GM12891 (cell line): ENCODE data around the gene ACCSL.

ENCODE experiments used
- DNase-seq: peaks from one replicate; pipeline ENCODE4 v3.0.0; 2011; ENCODE audit warnings: low spot score; ENCODE audit not compliant: insufficient read length
- FAIRE-seq: peaks from 2 replicates; lab custom pipeline; 2011; peaks lifted over from hg19 to GRCh38; lab: Jason Lieb, UNC
- PAX5 ChIP-seq: IDR thresholded peaks from 2 replicates; pipeline ENCODE4 v1.6.1; 2011; ENCODE audit warnings: low read length, moderate library complexity, mild to moderate bottlenecking; ENCODE audit not compliant: insufficient read depth, severe bottlenecking
- POLR2A ChIP-seq: IDR thresholded peaks from 2 replicates; pipeline ENCODE4 v1.6.1; 2011; ENCODE audit warnings: low read depth, low read length, control low read depth
- POLR2AphosphoS5 ChIP-seq: IDR thresholded peaks from 2 replicates; pipeline ENCODE4 v1.6.1; 2011; ENCODE audit warnings: low read depth, low read length, control low read depth
- POU2F2 ChIP-seq: IDR thresholded peaks from 2 replicates; pipeline ENCODE4 v1.6.1; 2011; ENCODE audit warnings: low read depth, mild to moderate bottlenecking, control low read depth, low read length, moderate library complexity
- SPI1 ChIP-seq: IDR thresholded peaks from 2 replicates; pipeline ENCODE4 v1.6.1; 2011; ENCODE audit warnings: low read depth, low read length, control low read depth
- TAF1 ChIP-seq: IDR thresholded peaks from 2 replicates; pipeline ENCODE4 v1.6.1; 2011; ENCODE audit warnings: low read depth, low read length, control low read depth

The ACCSL gene

GRCh38 chr11:44032299-44033085, 15.3 kb upstream of the ACCSL start:
- FAIRE-seq: no peak
- no peak for DNase-seq
- TF ChIP-seq PAX5 (no peak), POLR2A (no peak), POLR2AphosphoS5 (no peak), SPI1 (no peak), POU2F2 (no peak), TAF1 (no peak)

GRCh38 chr11:44033411-44033850, 14.3 kb upstream of the ACCSL start:
- no peak for FAIRE-seq
- TF ChIP-seq SPI1 (no peak), POU2F2 (no peak)
- no peak for DNase-seq

- no peak for TF ChIP-seq SPI1
- no peak for TF ChIP-seq PAX5
- no peak for TF ChIP-seq POLR2AphosphoS5
- TF ChIP-seq POLR2A: no peak
- TF ChIP-seq POU2F2: no peak
- TF ChIP-seq TAF1: no peak
Observed at GRCh38 chr11:44033856-44034255, 13.9 kb upstream of the ACCSL start.

GRCh38 chr11:44034639-44035038, 13.1 kb upstream of the ACCSL start:
- FAIRE-seq: no peak
- no peak for TF ChIP-seq TAF1
- TF ChIP-seq SPI1: no peak
- TF ChIP-seq POLR2AphosphoS5: no peak
- TF ChIP-seq PAX5: no peak
- DNase-seq: no peak

More at GRCh38 chr11:44033856-44034255, 13.9 kb upstream of the ACCSL start:
- FAIRE-seq (no peak), DNase-seq (no peak)

DNA sequence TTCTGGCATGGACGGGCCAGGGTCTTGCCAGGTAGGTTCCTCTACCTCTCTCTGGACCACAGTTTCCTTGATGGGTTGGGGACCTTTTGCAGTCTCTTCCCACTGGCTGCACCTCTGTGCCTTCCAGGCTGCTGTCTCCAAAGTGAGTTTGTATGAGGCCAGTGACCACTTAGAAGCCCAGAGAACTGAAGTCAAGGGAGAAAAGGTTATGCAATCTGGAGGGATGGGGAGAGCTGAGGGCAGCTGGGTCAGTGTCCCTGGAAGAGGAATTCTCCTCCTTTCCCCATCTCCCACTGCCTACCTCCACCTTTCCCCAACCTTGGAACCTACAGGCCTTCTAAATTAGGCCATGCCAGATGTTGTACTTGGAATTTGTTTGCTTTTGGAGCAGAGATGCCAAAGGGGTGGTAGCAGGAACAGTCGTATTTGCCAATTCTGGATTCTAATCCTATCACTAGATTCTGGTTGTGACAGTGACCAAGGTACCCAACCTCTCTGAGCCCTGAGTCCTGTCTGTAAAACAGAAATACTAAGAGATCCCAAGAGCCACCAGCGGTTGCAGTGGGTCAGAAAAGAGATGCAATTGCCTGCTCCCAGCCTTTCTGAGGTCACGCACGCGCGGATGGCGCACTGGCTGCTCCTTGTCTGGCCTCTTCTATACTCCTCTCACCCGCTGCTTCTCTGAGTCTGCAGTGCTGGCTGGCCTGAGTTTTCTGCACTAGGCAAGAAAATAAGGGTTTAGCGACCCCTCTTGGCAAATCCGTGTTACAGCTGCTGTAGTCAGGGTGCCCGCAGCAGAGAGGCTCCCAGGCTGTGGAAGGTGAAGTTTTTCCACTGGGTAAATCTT, 10.7 kb upstream of the ACCSL start:
- peak; percentile 78 for FAIRE-seq
- peak; percentile 25 for DNase-seq

DNA sequence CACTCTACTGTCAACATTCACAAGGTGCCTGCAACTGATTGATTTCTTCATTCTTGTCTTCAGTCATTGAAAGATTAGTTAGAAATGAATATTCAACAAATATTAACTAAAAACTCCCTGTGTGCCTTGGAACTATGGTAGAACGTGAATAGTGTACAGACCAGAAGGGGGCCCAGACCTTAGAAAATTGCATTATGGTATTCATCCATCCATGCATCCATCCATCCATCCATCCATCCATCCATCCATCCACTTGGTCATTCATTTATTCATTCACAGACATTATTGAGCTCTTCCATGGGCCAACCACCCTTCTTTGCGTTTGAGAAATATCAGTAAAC, 10.2 kb upstream of the ACCSL start:
- no peak for TF ChIP-seq TAF1
- no peak for TF ChIP-seq POLR2A
- TF ChIP-seq POLR2AphosphoS5: no peak
- TF ChIP-seq POU2F2: no peak
- TF ChIP-seq SPI1: no peak
- no peak for TF ChIP-seq PAX5
- DNase-seq (no peak), FAIRE-seq (no peak)

More for the DNA sequence above, 10.7 kb upstream of the ACCSL start:
- TF ChIP-seq PAX5 (no peak), SPI1 (no peak), POLR2AphosphoS5 (no peak), TAF1 (no peak), POLR2A (no peak), POU2F2 (no peak)

- FAIRE-seq (no peak), DNase-seq (no peak)
- TF ChIP-seq PAX5 (no peak), POU2F2 (no peak), POLR2AphosphoS5 (no peak), SPI1 (no peak), POLR2A (no peak), TAF1 (no peak)
Observed at GRCh38 chr11:44043157-44043556, 4.6 kb upstream of the ACCSL start.

DNA sequence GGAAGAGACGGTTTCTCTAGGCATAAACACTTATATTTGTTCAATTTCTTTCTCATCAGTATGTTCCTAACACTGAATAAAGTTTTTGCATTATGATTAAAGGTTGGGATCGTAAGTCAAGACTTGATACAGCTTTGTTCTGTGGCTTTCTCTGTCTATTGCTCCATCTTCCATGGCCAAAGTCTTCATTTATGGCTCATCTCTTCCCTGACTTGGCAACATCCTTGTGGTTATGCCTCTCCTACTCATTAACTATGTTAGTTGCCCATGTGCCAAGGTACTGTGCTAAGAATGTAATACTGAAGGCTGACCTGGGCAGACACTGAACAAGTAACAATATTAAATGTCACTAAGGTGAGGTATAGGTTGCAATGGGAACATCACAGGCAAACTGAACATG, 1.6 kb upstream of the ACCSL start:
- DNase-seq (no peak), FAIRE-seq (no peak)
- TF ChIP-seq TAF1: no peak
- no peak for TF ChIP-seq POU2F2
- TF ChIP-seq POLR2A: no peak
- no peak for TF ChIP-seq PAX5
- TF ChIP-seq SPI1: no peak
- no peak for TF ChIP-seq POLR2AphosphoS5

- no peak for FAIRE-seq
- no peak for TF ChIP-seq POLR2AphosphoS5
- no peak for DNase-seq
Observed at GRCh38 chr11:44047298-44047697, 483 bp upstream of the ACCSL start.

- FAIRE-seq (no peak), DNase-seq (no peak)
- TF ChIP-seq POU2F2 (no peak), TAF1 (no peak), POLR2AphosphoS5 (no peak)
Observed at GRCh38 chr11:44049832-44050231, 2.1 kb downstream of the ACCSL start.
